ENCODE measurements around the gene BLM. TPM values are rescaled to one million over a fixed set of nuclear protein-coding genes. Genes with fewer than 3 reads are reported as not detected.

The BLM gene
- total and polyA plus RNA-seq, 2 of the 8 experiments (the other 6 are each of a cell fraction or from before 2014, with no cell fraction given): 15.2 to 46.7 TPM

DNA sequence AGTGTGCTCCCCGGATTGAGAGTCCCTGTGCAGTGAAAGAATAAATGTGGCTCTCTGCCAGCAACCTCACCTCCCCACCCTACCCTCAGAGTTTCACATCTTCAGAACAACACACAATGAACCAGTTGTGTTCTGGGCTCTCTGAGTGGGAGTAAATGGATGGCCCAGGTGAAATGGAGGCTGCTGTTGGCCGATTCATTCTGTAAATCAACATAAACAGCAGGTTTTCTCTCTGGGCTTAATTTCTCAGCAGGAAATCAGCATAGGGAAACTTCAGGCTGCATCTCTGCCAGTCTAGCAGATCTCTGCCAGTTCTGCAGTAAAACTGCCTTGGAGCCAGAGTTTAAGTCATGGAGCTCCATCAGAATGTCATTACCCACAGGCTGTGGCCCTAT, 96.6 kb downstream of the BLM start:
- Histone ChIP-seq H4K8ac (ENCODE audit: extremely low read depth, insufficient read depth, low read length) (no peak overlapping the region), H3K36me3 (ENCODE audit: control insufficient read depth in 2 of 4, insufficient read depth in 4 of 4, low read length in 3 of 4) (peaks cover 9 to 51% (median 22%) of the 10 kb centered on the region in 4 experiments), H2BK120ac (replicated peaks; ENCODE audit: low read depth, low read length) (no peak overlapping the region), H3K4me3 (ENCODE audit: extremely low read depth in 1 of 4, insufficient read depth in 2 of 4, low read depth in 3 of 4, low read length in 4 of 4) (peak overlapping the region in 1 of 4 experiments; percentile 10; a peak in 1 of 8 replicates), H3K23ac (ENCODE audit: insufficient read length) (no peak overlapping the region), H3K27ac (ENCODE audit: low read depth, low read length) (no peak overlapping the region; the same call in 1 of the 2 replicates), H2AFZ (ENCODE audit: low read length) (no peak overlapping the region), H2BK15ac (ENCODE audit: low read length) (no peak overlapping the region), H3K4ac (replicated peaks; ENCODE audit: insufficient read length, low read depth, low read length) (no peak overlapping the region), H2AK5ac (ENCODE audit: low read depth, low read length) (no peak overlapping the region), H3K79me2 (ENCODE audit: control insufficient read depth in 1 of 2, insufficient read depth in 2 of 2, low read length in 2 of 2) (no peaks in the 10 kb centered on the region), H4K20me1 (replicated peaks in 1 of 2; ENCODE audit: control insufficient read depth in 1 of 2, insufficient read depth in 2 of 2, low read length in 2 of 2) (no peaks in the 10 kb centered on the region), H3K18ac (ENCODE audit: extremely low read depth, low read length) (no peak overlapping the region), H3K27me3 (replicated peaks in 1 of 4; ENCODE audit: control insufficient read depth in 3 of 4, extremely low read depth in 1 of 4, insufficient read depth in 3 of 4, low read length in 3 of 4) (no peaks in the 10 kb centered on the region), H2BK12ac (ENCODE audit: low read depth, low read length) (no peak overlapping the region), H3K23me2 (ENCODE audit: low read depth, low read length) (no peaks in the 10 kb centered on the region), H4K91ac (replicated peaks; ENCODE audit: insufficient read length, low read length) (no peak overlapping the region), H3K56ac (replicated peaks; ENCODE audit: insufficient read length, low read depth, low read length) (no peak overlapping the region), H3K14ac (ENCODE audit: insufficient read length) (no peak overlapping the region), H2BK20ac (ENCODE audit: low read length) (no peak overlapping the region), H3K4me2 (ENCODE audit: insufficient read depth in 1 of 2, low read depth in 2 of 2, low read length in 2 of 2) (peak overlapping the region; percentile 30 to 56; a peak in 2 of 4 replicates), H3K79me1 (ENCODE audit: low read depth, low read length) (no peaks in the 10 kb centered on the region), H3K9me3 (ENCODE audit: insufficient read depth in 2 of 2, low read depth in 1 of 2, low read length in 1 of 2) (no peaks in the 10 kb centered on the region), H2BK5ac (ENCODE audit: low read depth, low read length) (no peak overlapping the region), H3K4me1 (replicated peaks in 1 of 4; ENCODE audit: control insufficient read depth in 3 of 4, insufficient read depth in 4 of 4, low read length in 3 of 4) (peaks cover 12 to 24% (median 18%) of the 10 kb centered on the region in 4 experiments), H3K9ac (replicated peaks in 1 of 4; ENCODE audit: extremely low read depth in 1 of 4, low read depth in 3 of 4, low read length in 3 of 4) (no peak overlapping the region), H4K5ac (ENCODE audit: insufficient read length, low read depth, low read length) (peak overlapping the region; percentile 40)
- peak; percentile 81 for FAIRE-seq
- 73% methylated on average over 2 of the region's 2 CpGs; no CpG with 5 or more reads in 1 of the 2 experiments for WGBS, 2 experiments (ENCODE audit: extremely low coverage in 1 of 2, insufficient coverage in 1 of 2, insufficient read length in 1 of 2, insufficient replicate concordance in 2 of 2, low coverage in 1 of 2, low lambda C conversion rate in 2 of 2, missing lambda C conversion rate in 1 of 2)
- ChIA-PET CTCF (ENCODE audit: partially characterized antibody) (interaction anchor here (0.9 to 12.3 kb wide), 5 partner anchors 9 to 119 kb away, joined by 3 to 132 read pairs (median 5); partner anchors contain the start of genes FES and HDDC3), POLR2A (ENCODE audit: partially characterized antibody) (interaction anchor here (0.9 kb wide), 1 partner anchor 14 kb away, joined by 3 read pairs; no protein-coding TSS in a partner anchor)
- TF ChIP-seq BACH1 (IDR thresholded peaks at IDR 0.05; ENCODE audit: low read length) (no peak), YY1 (IDR thresholded peaks at IDR 0.05; ENCODE audit: low read depth, low read length) (peak; percentile 77)
- no peak for DNase-seq (ENCODE audit: low read depth in 1 of 2, low spot score in 2 of 2)

Data from H1 (cell line).